ENCODE data around the gene PAX9. TPM values are rescaled to one million over a fixed set of nuclear protein-coding genes. Genes with fewer than 3 reads are reported as not detected.

The PAX9 gene
- polyA plus RNA-seq, 1 donor from 2014 or later, result not detected

- no peaks in the 10 kb centered on the region for H3K79me2 ChIP-seq (replicated peaks; ENCODE audit: insufficient read depth, low read length)
- TF ChIP-seq EP300 (conservative IDR thresholded peaks at IDR 0.05; ENCODE audit: poor library complexity, severe bottlenecking), result no peak
- TF ChIP-seq REST (IDR thresholded peaks at IDR 0.05; ENCODE audit: borderline replicate concordance), result no peak
- TF ChIP-seq MXI1 (conservative IDR thresholded peaks at IDR 0.05; ENCODE audit: poor library complexity, severe bottlenecking), result no peak
- no peak for TF ChIP-seq RAD21 (conservative IDR thresholded peaks at IDR 0.05)
- no peak for TF ChIP-seq CTCF (IDR thresholded peaks at IDR 0.05; ENCODE audit: poor library complexity, severe bottlenecking)
- TF ChIP-seq TAF1 (IDR thresholded peaks at IDR 0.05; ENCODE audit: low read depth), result no peak
- no peaks in the 10 kb centered on the region for H3K9me2 ChIP-seq (ENCODE audit: insufficient read depth, low read length)
- H3K9ac ChIP-seq (ENCODE audit: low read length), result no peak overlapping the region
- H3K36me3 ChIP-seq (ENCODE audit: insufficient read depth, low read length), result no peaks in the 10 kb centered on the region
- H3K4me3 ChIP-seq (ENCODE audit: low read length), result no peak overlapping the region
- H3K27me3 ChIP-seq (ENCODE audit: insufficient read depth, low read depth, low read length), result no peaks in the 10 kb centered on the region
- no peak overlapping the region for H3K4me2 ChIP-seq (ENCODE audit: low read length)
- H2AFZ ChIP-seq (ENCODE audit: low read depth, low read length), result no peak overlapping the region
- no peaks in the 10 kb centered on the region for H3F3A ChIP-seq (ENCODE audit: insufficient read depth, low read length, poor library complexity, severe bottlenecking)
- H3K27ac ChIP-seq (ENCODE audit: low read length), result no peak overlapping the region
- H4K20me1 ChIP-seq (ENCODE audit: insufficient read depth), result no peaks in the 10 kb centered on the region
- H3K9me3 ChIP-seq (ENCODE audit: low read length), result no peaks in the 10 kb centered on the region
These were observed 36.2 kb upstream of the PAX9 start for GRCh38 chr14:36625436-36625835.

GRCh38 chr14:36626151-36626550 is 35.5 kb upstream of the PAX9 start:
- no peaks in the 10 kb centered on the region for H3K9me2 ChIP-seq (ENCODE audit: insufficient read depth, low read length)
- no peaks in the 10 kb centered on the region for H3K9me3 ChIP-seq (ENCODE audit: low read length)
- H3F3A ChIP-seq (ENCODE audit: insufficient read depth, low read length, poor library complexity, severe bottlenecking), result no peaks in the 10 kb centered on the region
- TF ChIP-seq REST (IDR thresholded peaks at IDR 0.05; ENCODE audit: borderline replicate concordance) (no peak), EZH2 (IDR thresholded peaks at IDR 0.05; ENCODE audit: borderline replicate concordance, insufficient read depth, low read length, poor library complexity, severe bottlenecking) (no peak), RAD21 (conservative IDR thresholded peaks at IDR 0.05) (no peak), POLR2AphosphoS5 (IDR thresholded peaks at IDR 0.05) (no peak), SMC3 (conservative IDR thresholded peaks at IDR 0.05; ENCODE audit: poor library complexity) (no peak), EP300 (conservative IDR thresholded peaks at IDR 0.05; ENCODE audit: poor library complexity, severe bottlenecking) (no peak)
- H3K27me3 ChIP-seq (ENCODE audit: insufficient read depth, low read depth, low read length), result no peaks in the 10 kb centered on the region
- H4K20me1 ChIP-seq (ENCODE audit: insufficient read depth), result no peaks in the 10 kb centered on the region
- no peak overlapping the region for H2AFZ ChIP-seq (ENCODE audit: low read depth, low read length)
- no peak overlapping the region for H3K27ac ChIP-seq (ENCODE audit: low read length)
- no peak overlapping the region for H3K9ac ChIP-seq (ENCODE audit: low read length)
- no peaks in the 10 kb centered on the region for H3K36me3 ChIP-seq (ENCODE audit: insufficient read depth, low read length)
- no peak overlapping the region for H3K4me2 ChIP-seq (ENCODE audit: low read length)
- no peak overlapping the region for H3K4me3 ChIP-seq (ENCODE audit: low read length)
- no peaks in the 10 kb centered on the region for H3K79me2 ChIP-seq (replicated peaks; ENCODE audit: insufficient read depth, low read length)

Data from neural cell (in vitro differentiated cells).